Lung (tissue), 12 donors: ENCODE measurements around the gene DPP9. TPM values are rescaled to one million over a fixed set of nuclear protein-coding genes. Genes with fewer than 3 reads are reported as not detected.

ENCODE experiments used
- ATAC-seq: fragments of 200-7000 bp; cut with Tn5 transposase; one replicate; pipeline ENCODE4 v1.9.1; 2020; ENCODE audit warnings: moderate number of reproducible peaks; ENCODE audit not compliant: insufficient read depth, low FRiP score
- DNase-seq, 3 donors: peaks; one replicate each; pipeline ENCODE4 v3.0.0-alpha.2; 2013 to 2017
- H3K27ac ChIP-seq, 2 donors: one replicate each; pipeline ENCODE4 v1.5.1; 2013; ENCODE audit warnings: mild to moderate bottlenecking in 2 of 2, moderate library complexity in 2 of 2, control low read depth in 1 of 2, inconsistent platforms in 1 of 2, low read depth in 1 of 2, low read length in 1 of 2
- H3K27me3 ChIP-seq, 3 donors: one replicate each; pipeline ENCODE4 v1.5.1; 2013; ENCODE audit warnings: low read length in 2 of 3; ENCODE audit not compliant: control insufficient read depth in 3 of 3, insufficient read depth in 3 of 3
- H3K36me3 ChIP-seq, 4 donors: one replicate each; pipeline ENCODE4 v1.5.1; 2013; ENCODE audit warnings: low read length in 4 of 4, mild to moderate bottlenecking in 1 of 4, moderate library complexity in 1 of 4; ENCODE audit not compliant: control insufficient read depth in 4 of 4, insufficient read depth in 4 of 4
- H3K4me1 ChIP-seq, 5 donors: one replicate each; pipeline ENCODE4 v1.5.1; 2013; ENCODE audit warnings: low read length in 5 of 5, mild to moderate bottlenecking in 2 of 5, moderate library complexity in 1 of 5; ENCODE audit not compliant: control insufficient read depth in 5 of 5, insufficient read depth in 5 of 5
- H3K4me3 ChIP-seq: one replicate; pipeline ENCODE4 v1.5.1; 2013; ENCODE audit warnings: mild to moderate bottlenecking, control low read depth, moderate library complexity
- H3K9ac ChIP-seq, 2 donors: one replicate each; pipeline ENCODE4 v1.5.1; 2013; ENCODE audit warnings: low read length in 2 of 2, control low read depth in 1 of 2; ENCODE audit not compliant: insufficient read depth in 1 of 2
- H3K9me3 ChIP-seq, 4 donors: one replicate each; pipeline ENCODE4 v1.5.1; 2013; ENCODE audit warnings: low read length in 3 of 4, mild to moderate bottlenecking in 1 of 4, moderate library complexity in 1 of 4; ENCODE audit not compliant: control insufficient read depth in 4 of 4, insufficient read depth in 3 of 4
- CTCF ChIP-seq: IDR thresholded peaks from 2 replicates; pipeline ENCODE4 v1.5.1; 2012; ENCODE audit warnings: mild to moderate bottlenecking; ENCODE audit errors: control extremely low read depth, extremely low read depth
- WGBS, 2 donors: extraction: QIAGEN DNeasy Blood & Tissue Kit; methylation state at CpG; one replicate each; pipeline ENCODE4 v1.1.7; 2013; 5-methylcytosine and 5-hydroxymethylcytosine counted together
- polyA plus RNA-seq, 2 donors: library from polyadenylated mRNA; stranded (reverse); fragments of 200-250 nt; gene quantifications; one replicate each; pipeline ENCODE4 v1.2.1, GENCODE V29; 2013
- total RNA-seq, 2 donors: library from RNA; depleted of rRNA in 1 of 2; stranded (reverse); fragments of >200 nt in 1 of 2; gene quantifications; one replicate each; pipeline ENCODE4 v1.2.1, GENCODE V29; 2014 to 2021
- donor health status: control.
- donor health status: control.
- donor health status: Bipolar disorder and iron deficiency.
- donor health status: healthy.
- donor health status: DM: yes; HTN: yes; CAD: no.

Gene DPP9
- total and polyA plus RNA-seq, 4 donors = 33.2 to 95.5 (median 43.9) TPM

- WGBS, 2 donors = 9 to 11% methylated on average over 37 of the region's 37 CpGs
- no peak overlapping the region for H3K9ac ChIP-seq
- H3K9me3 ChIP-seq = no peaks in the 10 kb centered on the region
- TF ChIP-seq CTCF = no peak
- ATAC-seq (peak; percentile 90), DNase-seq (peak; percentile 90 to 94 (median 94))
- no peak overlapping the region for H3K27ac ChIP-seq
- H3K27me3 ChIP-seq = no peaks in the 10 kb centered on the region
- H3K4me1 ChIP-seq = peaks cover 0 to 2% (median 0%) of the 10 kb centered on the region in 5 donors
- H3K4me3 ChIP-seq = no peak overlapping the region
- no peaks in the 10 kb centered on the region for H3K36me3 ChIP-seq
These were observed 45.5 kb upstream of the DPP9 start for GRCh38 chr19:4768934-4769777.

- WGBS, 2 donors = 65 to 71% methylated on average over 5 of the region's 5 CpGs
- no peak overlapping the region for H3K9ac ChIP-seq
- no peaks in the 10 kb centered on the region for H3K9me3 ChIP-seq
- no peak for TF ChIP-seq CTCF
- no peak overlapping the region for H3K4me3 ChIP-seq
- no peak overlapping the region for H3K27ac ChIP-seq
- ATAC-seq (no peak), DNase-seq (no peak)
- no peaks in the 10 kb centered on the region for H3K36me3 ChIP-seq
- peaks cover 4 to 7% (median 4%) of the 10 kb centered on the region in 5 donors for H3K4me1 ChIP-seq
- peaks cover 0 to 2% (median 0%) of the 10 kb centered on the region in 3 donors for H3K27me3 ChIP-seq
These were observed 40.7 kb upstream of the DPP9 start for GRCh38 chr19:4764393-4764660.

- Histone ChIP-seq H3K4me3 (no peak overlapping the region), H3K27ac (no peak overlapping the region), H3K4me1 (peaks cover 4 to 8% (median 4%) of the 10 kb centered on the region in 5 donors), H3K9ac (no peak overlapping the region), H3K9me3 (peaks cover 0 to 3% (median 0%) of the 10 kb centered on the region in 4 donors), H3K36me3 (no peaks in the 10 kb centered on the region), H3K27me3 (peaks cover 0 to 7% (median 0%) of the 10 kb centered on the region in 3 donors)
- DNase-seq (no peak), ATAC-seq (no peak)
- WGBS, 2 donors = 80 to 88% methylated on average over 6 of the region's 6 CpGs
- no peak for TF ChIP-seq CTCF
These were observed 39.4 kb upstream of the DPP9 start for GRCh38 chr19:4763021-4763420.
